Thoracic aorta (tissue), 2 donors: ENCODE measurements around the gene FAM3D. TPM values are rescaled to one million over a fixed set of nuclear protein-coding genes. Genes with fewer than 3 reads are reported as not detected.

Experiments used
- ATAC-seq: fragments of 150-250 bp; one replicate; pipeline ENCODE4 v1.8.0; 2017; ENCODE audit warnings: low read depth; ENCODE audit not compliant: insufficient number of reproducible peaks, low FRiP score
- DNase-seq: peaks from one replicate; pipeline ENCODE4 v3.0.0-alpha.2; 2020; ENCODE audit warnings: low spot score
- H3K27ac ChIP-seq, 2 donors: fragments of 200-600 bp; sonication (generic); 1 replicate in 1 of 2; 2 replicates in 1 of 2; pipeline ENCODE4 v1.5.1; 2016; ENCODE audit warnings: mild to moderate bottlenecking in 2 of 2, moderate library complexity in 2 of 2
- H3K27me3 ChIP-seq: fragments of 200-600 bp; sonication (generic); replicated peaks from 2 replicates; pipeline ENCODE4 v1.6.0; 2016; ENCODE audit warnings: mild to moderate bottlenecking; ENCODE audit not compliant: insufficient read depth
- H3K36me3 ChIP-seq: fragments of 200-600 bp; sonication (generic); one replicate; pipeline ENCODE4 v1.5.1; 2016
- H3K4me1 ChIP-seq, 2 donors: fragments of 200-600 bp; sonication (generic); 1 replicate in 1 of 2; 2 replicates in 1 of 2; pipeline versions ENCODE4 v1.5.1 to v1.6.0; 2016; ENCODE audit warnings: low read depth in 2 of 2, mild to moderate bottlenecking in 1 of 2; ENCODE audit not compliant: control insufficient read depth in 1 of 2
- H3K4me3 ChIP-seq: fragments of 200-600 bp; sonication (generic); 2 replicates; pipeline ENCODE4 v1.5.1; 2016; ENCODE audit warnings: mild to moderate bottlenecking
- H3K9me3 ChIP-seq: fragments of 200-600 bp; sonication (generic); 2 replicates; pipeline ENCODE4 v1.5.1; 2016
- total RNA-seq, 2 donors: library from RNA; depleted of rRNA; stranded (reverse); fragments of >200 nt; gene quantifications; one replicate each; pipeline versions ENCODE4 v1.1.0 to v1.2.3, GENCODE V29; 2016
- TF ChIP-seq, protein P1 (sequence below): fragments of 200-600 bp; sonication (generic); IDR thresholded peaks from one replicate; pipeline ENCODE4 v1.5.1; 2019; ENCODE audit warnings: antibody characterized with exemption

Gene FAM3D
- total RNA-seq, 2 donors from 2014 or later, result not detected

GRCh38 chr3:58621086-58621830, 45.3 kb downstream of the FAM3D start:
- TF ChIP-seq, protein P1, sequence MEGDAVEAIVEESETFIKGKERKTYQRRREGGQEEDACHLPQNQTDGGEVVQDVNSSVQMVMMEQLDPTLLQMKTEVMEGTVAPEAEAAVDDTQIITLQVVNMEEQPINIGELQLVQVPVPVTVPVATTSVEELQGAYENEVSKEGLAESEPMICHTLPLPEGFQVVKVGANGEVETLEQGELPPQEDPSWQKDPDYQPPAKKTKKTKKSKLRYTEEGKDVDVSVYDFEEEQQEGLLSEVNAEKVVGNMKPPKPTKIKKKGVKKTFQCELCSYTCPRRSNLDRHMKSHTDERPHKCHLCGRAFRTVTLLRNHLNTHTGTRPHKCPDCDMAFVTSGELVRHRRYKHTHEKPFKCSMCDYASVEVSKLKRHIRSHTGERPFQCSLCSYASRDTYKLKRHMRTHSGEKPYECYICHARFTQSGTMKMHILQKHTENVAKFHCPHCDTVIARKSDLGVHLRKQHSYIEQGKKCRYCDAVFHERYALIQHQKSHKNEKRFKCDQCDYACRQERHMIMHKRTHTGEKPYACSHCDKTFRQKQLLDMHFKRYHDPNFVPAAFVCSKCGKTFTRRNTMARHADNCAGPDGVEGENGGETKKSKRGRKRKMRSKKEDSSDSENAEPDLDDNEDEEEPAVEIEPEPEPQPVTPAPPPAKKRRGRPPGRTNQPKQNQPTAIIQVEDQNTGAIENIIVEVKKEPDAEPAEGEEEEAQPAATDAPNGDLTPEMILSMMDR, result no peak
- ATAC-seq, result no peak
- no peak overlapping the region for H3K27ac ChIP-seq

GRCh38 chr3:58620421-58620820, 46.2 kb downstream of the FAM3D start:
- ATAC-seq, result no peak
- no peaks in the 10 kb centered on the region for H3K4me1 ChIP-seq
- no peak overlapping the region for H3K4me3 ChIP-seq
- H3K36me3 ChIP-seq, result no peaks in the 10 kb centered on the region
- no peak for DNase-seq
- no peaks in the 10 kb centered on the region for H3K9me3 ChIP-seq
- no peak overlapping the region for H3K27ac ChIP-seq
- TF ChIP-seq, protein P1, result no peak
- H3K27me3 ChIP-seq, result no peaks in the 10 kb centered on the region

More at GRCh38 chr3:58621086-58621830, 45.3 kb downstream of the FAM3D start:
- no peak overlapping the region for H3K4me3 ChIP-seq
- no peak for DNase-seq
- no peaks in the 10 kb centered on the region for H3K36me3 ChIP-seq
- no peaks in the 10 kb centered on the region for H3K4me1 ChIP-seq
- no peaks in the 10 kb centered on the region for H3K9me3 ChIP-seq
- H3K27me3 ChIP-seq, result no peaks in the 10 kb centered on the region

DNA sequence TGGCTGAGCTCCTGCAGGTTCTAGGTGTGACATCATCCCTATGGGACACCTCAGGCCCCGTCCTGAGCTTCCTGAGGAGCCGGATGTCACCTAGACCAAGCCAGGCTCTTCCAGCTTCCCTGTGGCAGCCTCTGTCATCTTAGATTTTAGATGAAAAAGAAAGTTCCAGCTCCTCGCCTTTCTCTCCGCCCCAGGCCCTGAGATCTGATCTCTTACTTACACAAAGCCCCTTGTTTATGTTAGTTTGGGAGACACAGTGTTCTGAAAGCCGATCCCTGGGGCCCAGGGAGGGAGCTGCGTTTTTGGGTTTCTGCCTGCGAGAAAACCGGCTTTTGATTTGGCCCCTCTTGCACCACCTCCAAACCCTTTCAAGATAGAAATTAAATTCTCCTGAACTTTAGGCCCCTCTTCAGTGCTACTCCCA, 49.2 kb downstream of the FAM3D start:
- no peak overlapping the region for H3K27ac ChIP-seq
- no peaks in the 10 kb centered on the region for H3K36me3 ChIP-seq
- TF ChIP-seq, protein P1, result no peak
- no peak overlapping the region for H3K4me3 ChIP-seq
- no peaks in the 10 kb centered on the region for H3K27me3 ChIP-seq
- ATAC-seq (no peak), DNase-seq (no peak)
- H3K9me3 ChIP-seq, result no peaks in the 10 kb centered on the region
- H3K4me1 ChIP-seq, result no peaks in the 10 kb centered on the region

GRCh38 chr3:58613236-58614132, 53.1 kb downstream of the FAM3D start:
- DNase-seq (no peak), ATAC-seq (no peak)
- Histone ChIP-seq H3K4me3 (no peak overlapping the region), H3K27me3 (no peaks in the 10 kb centered on the region), H3K27ac (no peak overlapping the region), H3K36me3 (no peaks in the 10 kb centered on the region), H3K9me3 (no peaks in the 10 kb centered on the region), H3K4me1 (no peaks in the 10 kb centered on the region)
- TF ChIP-seq, protein P1, result no peak

GRCh38 chr3:58612830-58613229, 53.7 kb downstream of the FAM3D start:
- no peaks in the 10 kb centered on the region for H3K9me3 ChIP-seq
- TF ChIP-seq, protein P1, result no peak
- H3K27ac ChIP-seq, result no peak overlapping the region
- no peaks in the 10 kb centered on the region for H3K27me3 ChIP-seq
- H3K4me3 ChIP-seq, result no peak overlapping the region
- DNase-seq (no peak), ATAC-seq (no peak)
- H3K36me3 ChIP-seq, result no peaks in the 10 kb centered on the region
- H3K4me1 ChIP-seq, result no peaks in the 10 kb centered on the region
